Amniotic stem cell (primary cell): ENCODE data around the gene PCNT.

Experiments used
- DNase-seq: peaks from one replicate; lab custom pipeline; 2025; lab: John Stamatoyannopoulos, UW

Gene PCNT

DNA sequence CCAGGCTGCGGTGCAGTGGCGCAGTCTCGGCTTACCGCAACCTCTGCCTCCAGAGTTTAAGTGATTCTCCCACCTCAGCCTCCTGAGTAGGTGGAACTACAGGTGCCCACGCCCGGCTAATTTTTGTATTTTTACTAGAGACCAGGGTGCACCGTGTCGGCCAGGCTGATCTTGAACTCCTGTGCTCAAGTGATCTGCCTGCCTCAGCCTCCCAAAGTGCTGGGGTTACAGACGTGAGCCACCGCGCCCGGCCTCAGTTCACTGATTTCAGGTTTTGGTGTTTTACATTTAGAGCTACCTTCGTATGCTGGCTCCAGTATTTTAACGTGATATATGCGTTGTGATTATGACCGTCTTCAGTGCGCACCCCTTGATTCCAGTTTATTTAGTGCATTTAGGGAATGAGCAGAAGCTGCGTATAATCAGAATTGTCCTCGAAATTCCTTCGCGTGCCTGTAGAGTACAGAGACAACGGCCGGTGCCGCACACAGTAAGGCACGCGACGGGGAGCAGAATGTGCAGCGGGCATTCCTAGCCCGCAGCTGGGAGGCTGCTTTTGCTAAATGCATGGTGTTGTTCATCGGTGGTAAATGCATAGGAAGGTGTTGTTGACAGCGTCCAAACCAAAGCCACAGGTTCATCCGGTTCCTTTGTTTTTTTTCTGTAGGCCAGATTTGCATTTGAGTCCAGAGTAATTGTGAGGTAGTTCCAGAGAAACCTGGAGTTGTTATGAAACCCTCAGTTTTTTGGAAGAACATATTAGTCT is 85.9 kb downstream of the PCNT start:
- DNase-seq: no peak

DNA sequence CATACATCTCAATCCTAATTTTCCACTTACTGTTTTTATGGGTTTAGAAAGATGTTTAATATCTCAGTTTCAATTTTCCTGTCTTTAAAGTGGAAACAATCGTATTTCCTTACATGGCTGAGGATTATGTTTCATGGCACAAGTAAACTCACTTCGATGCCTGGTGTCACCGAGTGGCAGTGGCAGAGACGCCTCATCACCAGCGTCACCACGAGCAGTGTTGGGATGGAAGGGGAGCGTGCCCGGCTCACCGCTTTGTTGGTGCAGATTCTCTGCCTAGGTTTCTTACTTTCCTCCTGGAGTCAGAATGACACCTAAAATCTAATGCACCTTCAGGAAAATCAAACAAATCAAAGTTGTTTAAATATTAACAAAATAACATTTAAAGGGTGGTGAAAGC is 86.6 kb downstream of the PCNT start:
- DNase-seq: no peak

DNA sequence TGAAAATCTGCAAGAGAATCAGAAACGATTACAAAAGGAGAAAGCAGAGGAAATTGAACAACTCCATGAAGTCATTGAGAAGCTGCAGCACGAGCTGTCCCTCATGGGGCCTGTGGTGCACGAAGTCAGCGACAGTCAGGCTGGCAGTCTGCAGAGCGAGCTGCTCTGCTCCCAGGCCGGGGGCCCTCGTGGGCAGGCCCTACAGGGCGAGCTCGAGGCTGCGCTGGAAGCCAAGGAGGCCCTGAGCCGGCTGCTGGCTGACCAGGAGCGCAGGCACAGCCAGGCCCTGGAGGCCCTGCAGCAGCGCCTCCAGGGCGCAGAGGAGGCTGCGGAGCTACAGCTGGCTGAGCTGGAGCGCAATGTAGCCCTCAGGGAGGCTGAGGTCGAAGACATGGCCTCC is 87.3 kb downstream of the PCNT start:
- DNase-seq: no peak

DNA sequence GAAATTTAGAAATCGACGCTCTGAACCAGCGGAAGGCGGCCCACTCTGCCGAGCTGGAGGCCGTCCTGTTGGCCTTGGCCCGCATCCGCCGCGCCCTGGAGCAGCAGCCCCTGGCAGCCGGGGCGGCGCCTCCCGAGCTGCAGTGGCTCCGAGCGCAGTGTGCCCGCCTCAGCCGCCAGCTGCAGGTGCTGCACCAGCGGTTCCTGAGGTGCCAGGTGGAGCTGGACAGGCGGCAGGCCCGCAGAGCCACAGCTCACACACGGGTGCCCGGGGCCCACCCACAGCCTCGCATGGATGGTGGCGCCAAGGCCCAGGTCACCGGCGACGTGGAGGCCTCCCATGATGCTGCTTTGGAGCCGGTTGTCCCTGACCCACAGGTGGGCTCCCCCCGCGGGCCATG is 87.7 kb downstream of the PCNT start:
- DNase-seq: no peak

DNA sequence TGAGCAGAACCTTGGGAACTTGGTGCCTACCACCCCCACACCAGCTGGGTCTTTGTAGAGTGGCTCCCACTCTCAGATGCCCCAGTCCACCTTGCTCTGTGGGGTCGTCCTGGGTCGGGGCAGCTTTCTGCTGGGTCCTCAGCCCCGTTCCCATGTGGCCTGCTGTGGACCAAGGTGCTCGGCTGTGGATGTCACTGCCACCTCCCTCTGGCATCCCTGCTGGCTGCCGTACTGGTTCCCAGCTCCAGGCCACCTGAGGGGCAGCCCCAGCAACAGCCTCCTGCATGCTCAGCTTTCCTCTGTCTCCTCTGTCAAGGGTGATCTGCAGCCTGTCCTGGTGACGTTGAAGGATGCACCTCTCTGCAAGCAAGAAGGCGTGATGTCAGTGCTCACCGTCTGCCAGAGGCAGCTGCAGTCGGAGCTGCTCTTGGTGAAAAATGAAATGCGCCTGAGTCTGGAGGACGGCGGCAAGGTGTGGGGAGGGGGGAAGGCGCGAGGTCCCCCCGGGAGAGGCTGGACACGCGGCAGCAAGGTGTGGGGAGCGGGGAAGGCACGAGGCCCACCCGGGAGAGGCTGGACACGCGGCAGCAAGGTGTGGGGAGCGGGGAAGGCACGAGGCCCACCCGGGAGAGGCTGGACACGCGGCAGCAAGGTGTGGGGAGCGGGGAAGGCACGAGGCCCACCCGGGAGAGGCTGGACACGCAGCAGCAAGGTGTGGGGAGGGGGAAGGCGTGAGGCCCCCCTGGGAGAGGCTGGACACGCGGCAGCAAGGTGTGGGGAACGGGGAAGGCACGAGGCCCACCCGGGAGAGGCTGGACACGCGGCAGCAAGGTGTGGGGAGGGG is 88.8 kb downstream of the PCNT start:
- DNase-seq: no peak

DNA sequence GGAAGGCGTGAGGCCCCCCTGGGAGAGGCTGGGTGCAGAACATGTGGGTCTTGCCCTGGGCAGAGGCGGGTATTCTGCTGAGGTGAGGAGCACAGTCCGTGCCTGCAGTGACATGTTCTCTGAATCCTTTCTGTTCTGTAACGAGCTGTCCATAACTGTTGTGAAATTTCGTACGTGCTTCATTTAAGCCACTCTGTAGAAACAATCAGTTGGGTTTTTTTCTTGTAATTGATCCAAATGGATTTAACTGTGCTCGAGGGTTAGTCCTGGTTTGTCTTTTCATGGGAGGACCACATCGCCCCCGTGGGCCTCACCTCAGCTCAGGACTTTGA is 89.4 kb downstream of the PCNT start:
- no peak for DNase-seq

DNA sequence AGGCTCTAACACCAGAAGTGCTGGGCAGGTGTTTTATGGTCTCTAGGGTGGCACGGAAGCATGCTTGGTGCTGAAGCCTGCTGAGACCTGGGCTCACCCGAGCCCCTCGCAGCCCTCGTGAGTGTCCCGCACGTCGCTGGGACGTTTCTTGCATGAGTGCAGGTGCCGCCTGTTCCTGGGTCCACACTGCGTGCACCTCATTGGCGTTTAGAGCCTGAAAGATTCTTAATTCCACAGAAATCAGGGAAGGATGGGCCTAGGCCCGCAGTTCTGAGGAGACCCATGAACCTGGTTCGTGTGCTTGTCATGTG is 91.0 kb downstream of the PCNT start:
- DNase-seq: no peak

DNA sequence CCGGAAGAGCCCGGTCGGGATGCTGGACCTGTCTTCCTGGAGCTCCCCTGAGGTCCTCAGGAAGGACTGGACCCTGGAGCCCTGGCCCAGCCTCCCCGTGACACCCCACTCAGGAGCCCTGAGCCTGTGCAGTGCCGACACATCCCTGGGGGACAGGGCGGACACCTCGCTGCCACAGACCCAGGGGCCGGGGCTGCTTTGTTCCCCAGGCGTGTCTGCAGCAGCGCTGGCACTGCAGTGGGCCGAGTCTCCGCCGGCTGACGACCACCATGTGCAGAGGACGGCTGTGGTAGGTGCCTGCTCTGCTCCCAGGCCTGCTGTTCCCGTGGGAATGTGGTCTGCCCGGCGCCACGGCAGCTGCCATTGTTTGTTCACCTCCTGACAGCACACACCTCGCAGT is 92.6 kb downstream of the PCNT start:
- no peak for DNase-seq

DNA sequence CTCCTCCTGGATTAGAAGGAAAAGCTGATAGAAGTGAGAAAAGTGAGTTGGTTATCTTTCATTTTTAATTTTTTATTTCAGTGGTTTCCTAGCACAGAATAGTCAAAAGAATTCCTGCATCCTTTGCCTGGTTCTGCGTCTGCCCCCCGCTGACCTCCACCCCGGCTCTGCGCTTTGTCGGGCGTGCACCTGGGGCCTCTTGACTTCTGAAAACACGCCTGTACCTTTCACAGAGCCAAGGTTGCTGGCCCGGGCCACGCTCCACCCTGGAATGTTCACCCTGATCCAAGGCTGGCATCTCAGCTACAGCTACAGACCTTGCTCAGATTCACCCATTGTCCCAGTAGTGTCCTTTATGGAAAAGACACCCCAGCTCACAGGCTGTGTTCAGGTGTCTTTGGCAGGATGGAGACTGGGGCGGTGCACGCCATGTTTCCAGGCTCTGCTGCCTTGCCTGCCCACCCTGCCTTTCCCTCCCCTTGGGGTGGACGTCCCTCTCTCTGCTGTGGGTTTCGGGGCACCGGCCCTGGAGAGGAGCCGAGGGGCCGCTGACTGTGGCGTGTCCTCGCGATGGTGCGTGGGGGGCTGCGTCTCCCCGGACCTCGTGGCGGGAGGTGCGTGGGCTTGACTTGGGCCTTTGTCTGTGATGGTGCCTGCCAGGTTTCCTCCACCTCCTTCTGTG is 94.5 kb downstream of the PCNT start:
- no peak for DNase-seq

DNA sequence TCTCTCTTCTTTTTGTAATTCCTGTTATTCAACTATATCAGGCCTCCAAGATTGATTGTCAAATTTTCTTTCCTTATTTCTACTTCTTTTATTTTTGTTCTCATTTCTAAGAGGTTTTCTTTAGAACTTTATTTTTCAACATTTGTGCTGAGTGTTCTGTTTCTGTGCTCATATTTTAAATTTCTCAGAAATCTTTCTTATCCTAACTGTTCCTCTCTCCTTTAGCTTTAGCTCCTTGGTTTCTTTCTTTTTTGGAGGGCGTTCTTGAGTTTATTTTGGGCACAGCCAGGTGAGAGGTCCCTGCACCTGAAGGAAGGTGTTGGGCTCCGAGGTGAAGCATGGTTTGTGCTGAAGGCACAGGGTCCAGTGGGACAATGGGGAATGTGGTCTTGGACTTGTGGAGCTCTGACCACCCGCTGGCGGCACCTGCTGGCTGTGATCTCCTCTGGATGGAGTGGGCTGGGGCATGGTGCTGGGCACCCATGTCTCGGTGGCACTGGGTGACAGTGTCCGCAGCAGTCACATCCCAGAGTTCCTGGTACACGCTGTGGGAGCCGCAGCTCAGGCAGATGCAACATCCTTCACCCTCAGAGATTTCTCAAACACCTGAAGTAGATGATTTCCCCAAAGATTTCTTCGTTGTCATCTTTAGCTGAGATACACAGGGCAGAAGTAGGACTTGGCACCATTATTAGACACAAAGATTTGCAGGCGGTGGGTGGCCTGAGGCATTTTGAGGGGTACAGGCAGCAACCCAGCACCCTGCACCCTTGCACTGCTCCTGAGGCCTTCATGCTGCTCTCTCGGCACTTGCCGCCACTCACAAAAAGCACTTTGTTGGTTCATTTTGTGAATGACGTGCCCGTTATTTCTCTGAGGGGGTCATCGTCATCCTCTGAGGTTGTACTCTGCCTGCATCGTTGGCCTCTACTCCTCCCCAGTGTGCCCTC is 96.6 kb downstream of the PCNT start:
- no peak for DNase-seq

DNA sequence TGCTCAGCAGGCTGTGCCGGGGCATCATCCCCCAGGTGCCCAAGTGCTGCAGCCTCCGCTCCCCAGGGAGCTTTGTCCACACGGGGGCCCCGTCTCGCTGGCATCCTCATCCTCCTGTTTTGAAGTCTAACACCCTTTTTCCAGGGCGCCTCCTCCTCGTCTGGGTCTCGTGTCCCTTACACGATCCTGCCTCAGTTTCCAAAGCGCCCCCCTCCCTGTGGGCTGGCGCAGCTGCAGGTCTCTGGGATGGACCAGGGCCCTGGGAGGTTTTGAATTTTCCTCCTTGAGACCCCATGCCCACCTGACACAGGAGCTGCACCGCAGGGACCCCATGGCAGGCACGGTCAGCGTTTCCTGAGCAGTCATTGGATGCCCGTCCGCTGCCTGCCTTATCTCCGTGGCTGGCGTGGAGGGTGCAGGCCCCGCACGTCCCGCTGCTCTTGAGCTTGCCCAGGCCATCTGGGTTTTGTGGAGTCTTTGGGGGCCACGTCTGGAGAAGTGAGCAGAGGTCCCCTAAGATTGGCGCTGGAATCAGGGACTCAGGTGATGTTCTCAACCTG is 97.3 kb downstream of the PCNT start:
- no peak for DNase-seq

DNA sequence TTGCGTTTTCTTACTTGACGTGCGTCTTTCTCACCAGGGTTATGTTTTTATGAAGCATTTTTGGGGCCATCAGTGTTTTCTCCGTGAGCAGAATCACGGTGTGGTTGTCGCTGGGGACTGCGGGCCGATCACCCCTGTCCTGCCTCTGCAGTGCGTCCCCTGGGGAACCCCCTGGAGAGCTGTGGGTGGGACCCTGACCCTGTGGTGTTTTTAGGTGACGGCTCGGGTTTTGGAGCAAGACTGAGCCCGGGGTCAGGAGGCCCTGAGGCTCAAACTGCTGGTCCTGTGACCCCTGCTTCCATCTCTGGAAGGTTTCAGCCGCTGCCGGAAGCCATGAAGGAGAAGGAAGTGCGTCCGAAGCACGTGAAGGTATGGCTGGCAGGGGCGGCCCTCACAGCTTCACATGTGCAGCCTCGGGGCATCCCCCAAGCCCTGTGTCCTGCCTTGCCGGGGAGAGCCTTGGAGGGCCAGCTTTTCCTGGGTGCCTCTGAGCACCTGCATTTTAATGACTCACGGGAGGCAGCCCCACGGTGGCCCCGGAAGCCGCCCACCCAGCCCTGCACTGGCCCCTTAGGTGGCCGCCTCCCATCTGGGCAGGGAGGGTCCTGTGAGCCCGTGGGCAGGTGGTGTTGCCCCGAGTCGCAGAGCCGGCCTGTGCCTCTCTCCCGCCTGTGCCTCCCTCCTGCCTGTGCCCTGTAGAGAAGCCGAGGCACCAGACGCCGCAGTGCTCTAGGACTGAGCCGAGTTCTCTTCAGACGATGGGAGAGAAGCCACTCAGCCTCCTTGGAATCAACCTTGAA is 98.0 kb downstream of the PCNT start:
- DNase-seq: no peak

DNA sequence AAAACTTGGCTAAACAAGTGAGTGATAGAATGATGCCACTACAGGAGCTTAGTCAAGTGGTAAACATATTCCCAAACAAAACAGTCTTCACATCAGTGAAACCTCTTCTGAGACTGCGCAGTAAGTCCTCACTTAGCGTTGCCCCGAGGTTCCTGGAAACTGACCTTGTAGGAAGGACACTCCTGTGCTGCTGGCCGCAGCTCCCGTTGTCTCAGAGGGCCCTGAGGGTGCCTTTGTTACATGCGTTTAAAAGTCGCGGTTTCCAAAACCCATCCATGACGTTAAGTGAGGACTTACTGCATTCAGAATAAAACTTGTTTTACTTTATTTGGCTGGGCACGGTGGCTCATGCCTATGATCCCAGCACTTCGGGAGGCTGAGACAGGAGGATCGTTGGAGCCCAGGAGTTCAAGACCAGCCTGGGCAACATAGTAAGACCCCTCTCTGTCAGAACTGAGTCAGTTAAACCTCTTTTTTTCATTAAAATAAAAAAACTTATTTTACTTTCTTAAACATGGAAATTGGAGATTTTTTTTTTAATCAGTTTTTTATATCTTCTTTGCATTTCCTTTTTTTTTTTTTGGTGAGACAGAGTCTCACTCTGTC is 98.8 kb downstream of the PCNT start:
- no peak for DNase-seq

DNA sequence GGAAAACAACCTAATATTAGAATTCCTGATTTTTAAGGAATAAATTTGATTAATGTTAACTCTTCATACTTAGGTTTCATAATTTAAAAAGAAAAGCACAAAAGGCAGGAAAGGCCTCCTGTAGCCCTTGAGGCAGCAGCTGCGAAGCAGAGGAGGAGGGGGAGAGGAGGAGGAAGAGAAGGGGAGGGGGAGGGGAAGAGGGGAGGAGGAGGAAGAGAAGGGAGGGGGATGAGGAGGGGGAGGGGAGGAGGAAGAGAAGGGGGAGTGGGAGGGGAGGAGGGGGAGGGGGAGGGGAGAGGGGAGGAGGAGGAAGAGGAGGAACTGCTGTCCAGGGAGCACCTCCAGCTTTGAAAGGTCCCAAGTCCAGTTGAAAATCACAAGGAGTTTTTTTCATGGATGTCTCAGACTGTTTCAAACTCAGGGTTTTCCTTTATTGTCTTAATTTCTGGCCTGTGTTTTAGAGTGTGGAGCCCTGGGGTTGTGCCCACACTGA is 99.6 kb downstream of the PCNT start:
- no peak for DNase-seq

DNA sequence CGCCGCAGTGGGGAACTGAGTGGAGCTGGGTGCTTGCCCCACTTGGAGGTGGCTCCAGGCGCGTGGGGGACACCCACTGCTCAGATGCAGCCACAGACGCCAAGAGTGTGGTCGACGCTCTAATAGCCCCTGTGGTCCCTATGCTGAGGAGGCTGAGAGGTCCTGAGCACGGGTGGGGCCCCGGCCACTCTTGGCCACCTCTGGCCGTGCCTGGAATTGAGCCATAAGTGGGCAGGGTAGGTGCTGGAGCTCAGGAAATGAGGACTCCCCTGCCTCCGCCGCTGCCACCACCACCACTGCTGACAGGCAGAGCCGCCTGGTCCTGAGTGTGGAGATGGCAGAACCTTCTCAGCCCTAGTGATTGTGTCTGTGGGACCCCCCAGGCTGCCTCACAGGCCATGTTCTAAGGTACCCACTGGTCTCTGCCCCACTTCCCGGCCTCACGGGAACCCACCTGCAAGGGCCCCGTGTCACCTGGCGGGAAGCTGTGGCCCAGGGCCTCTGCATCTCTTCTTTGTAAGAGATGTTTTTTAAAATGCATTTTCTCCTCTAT is 100.2 kb downstream of the PCNT start:
- DNase-seq: no peak

DNA sequence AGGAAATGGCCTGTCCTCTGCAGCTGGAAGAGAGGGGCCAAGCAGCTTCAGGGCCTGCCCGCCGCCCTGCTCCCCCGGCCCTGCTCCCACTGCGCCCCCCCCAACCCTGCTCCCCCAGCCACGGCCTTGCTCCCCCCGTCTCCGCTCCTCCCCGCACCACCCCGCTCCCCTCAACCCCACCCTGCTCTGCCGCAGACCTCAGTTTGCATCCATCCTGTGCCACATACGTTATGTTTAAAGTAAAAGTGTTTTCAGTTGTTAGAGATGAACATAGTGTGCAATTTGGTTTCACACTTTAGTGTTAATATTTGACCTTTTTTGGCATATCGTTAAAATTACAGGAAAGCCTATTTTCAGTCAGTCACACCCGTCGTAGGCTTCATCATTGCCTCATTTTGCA is 100.7 kb downstream of the PCNT start:
- no peak for DNase-seq

DNA sequence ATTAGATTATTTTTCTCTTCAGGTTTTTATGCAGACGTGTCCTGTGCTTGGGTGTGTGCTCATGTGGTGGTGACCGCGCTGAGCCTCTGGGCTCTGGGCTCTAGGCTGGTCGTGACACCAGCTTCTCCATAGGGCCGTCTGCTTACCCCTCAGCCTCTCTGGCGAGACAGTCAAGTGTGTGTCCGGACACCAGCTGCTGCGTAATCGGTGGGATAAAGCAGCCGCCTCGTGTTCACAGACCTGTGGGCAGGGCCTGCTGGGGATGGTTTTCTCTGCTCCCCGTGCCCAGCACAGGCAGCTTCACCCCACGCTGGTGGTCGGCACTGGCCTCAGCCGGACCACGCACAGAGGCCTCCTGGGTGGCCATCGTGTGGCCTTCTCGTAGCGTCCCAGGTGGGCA is 101.1 kb downstream of the PCNT start:
- DNase-seq: no peak

DNA sequence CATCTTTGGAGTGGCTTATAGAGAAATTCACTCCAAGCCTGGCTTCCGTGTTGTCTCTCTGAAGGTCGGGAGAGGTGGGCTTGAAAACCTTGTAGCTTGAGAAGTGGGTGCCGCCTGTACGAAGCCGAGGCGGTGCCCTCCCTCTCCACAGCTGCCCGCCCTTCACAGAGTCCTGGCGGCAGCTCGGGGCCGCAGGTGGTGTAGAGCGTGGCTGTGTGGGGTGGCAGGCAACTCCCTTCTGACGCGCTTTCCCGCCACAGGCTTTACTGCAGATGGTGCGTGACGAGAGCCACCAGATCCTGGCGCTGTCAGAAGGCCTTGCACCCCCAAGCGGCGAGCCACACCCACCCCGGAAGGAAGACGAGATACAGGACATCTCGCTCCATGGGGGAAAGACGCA is 101.6 kb downstream of the PCNT start:
- DNase-seq: no peak

DNA sequence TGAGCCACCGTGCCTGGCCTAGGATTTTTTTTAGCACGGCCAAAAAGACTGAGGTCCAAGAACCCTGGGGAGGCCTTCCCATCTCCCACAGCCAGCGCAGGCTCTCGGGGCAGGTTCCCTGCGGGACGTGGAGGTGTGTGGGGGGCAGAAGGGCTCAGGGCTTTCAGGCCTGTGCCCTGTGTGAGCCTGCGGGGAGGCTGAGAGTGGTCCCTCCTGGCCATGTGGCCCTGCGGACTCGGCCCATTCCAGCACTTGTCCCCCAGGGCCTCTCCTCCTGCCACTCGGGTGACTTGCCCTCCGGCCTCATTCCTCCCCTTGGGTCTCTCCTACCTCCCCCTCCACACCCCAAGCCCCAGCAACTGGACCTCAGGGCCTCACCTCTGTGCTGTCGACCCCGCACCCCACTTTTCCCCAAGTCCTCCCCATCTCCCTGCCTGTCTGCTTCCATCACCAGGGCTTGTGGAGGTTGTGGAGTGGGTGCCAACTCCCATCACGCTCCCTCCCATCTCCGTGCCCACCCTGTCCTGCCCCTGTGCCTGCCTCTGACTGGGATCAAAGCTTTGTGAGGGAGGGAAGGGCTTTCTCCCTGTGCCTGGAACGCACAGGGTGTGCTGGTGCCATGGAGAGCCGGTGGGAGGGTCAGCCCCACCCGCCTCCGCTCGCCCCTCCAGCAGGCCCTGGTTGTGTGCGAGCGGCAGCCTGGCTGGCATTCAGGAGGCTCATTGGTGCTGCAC is 102.5 kb downstream of the PCNT start:
- DNase-seq: no peak
